Hematopoietic multipotent progenitor cell treated with erythropoietin and hydrocortisone succinate and interleukin-3 and kit ligand, for 6 days (in vitro differentiated cells): ENCODE data around the gene BORA.
A peak's percentile ranks its signal among the peaks of the same experiment; 100 is the strongest.

ENCODE experiments used
- DNase-seq: peaks from one replicate; pipeline ENCODE4 v3.0.0-alpha.2; 2015

The BORA gene

DNA sequence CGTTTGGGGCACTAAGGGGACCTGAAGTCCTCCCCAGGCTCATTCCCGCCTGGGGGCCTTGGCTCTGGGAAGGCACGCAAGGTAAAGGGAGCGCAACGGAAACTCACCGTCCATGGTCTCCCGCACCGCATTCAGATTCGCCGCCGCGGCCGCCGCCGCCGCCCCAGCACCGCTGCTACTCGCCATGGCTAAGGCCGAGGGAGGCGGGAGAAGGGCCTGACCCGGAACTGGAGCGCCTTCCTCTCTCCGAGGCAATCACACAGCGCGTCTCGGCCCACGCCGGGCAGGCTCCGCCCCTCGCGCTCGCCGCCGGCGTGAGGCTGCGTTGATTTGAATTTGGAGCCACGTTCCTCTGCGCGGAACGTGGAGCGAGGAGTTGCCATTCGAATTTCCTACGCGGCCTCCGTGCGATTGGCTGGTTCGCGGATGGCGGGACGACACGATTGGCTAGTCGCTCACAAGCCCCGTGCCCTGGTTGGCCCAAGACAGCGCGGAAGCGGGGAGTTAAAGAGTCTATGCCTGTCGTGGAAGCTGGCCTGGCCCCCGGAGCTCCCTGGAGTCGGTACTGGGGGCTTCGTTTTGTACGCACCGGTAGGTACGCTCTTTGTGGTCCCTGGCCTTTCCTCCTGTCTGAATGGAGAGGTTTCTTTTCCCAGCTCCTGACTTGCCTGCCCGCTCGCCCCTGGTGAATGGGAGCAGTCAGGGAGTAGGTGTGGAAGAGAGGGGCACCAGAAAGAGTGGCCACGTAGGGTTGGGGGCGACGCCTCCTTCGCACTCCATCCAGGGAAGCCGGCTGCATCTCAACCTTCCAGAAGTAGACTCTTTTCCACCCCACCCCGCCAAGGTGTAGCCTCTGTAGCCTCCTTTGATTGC, at the start of gene BORA, which contains the start of gene MZT1:
Gene BORA (plus strand): TSS at position 507 of the 873 bp plus-strand sequence. CDS start 1,018 bp downstream, outside the sequence.
Gene MZT1 (minus strand): TSS at position 213 of the 873 bp plus-strand sequence. CDS start 27 bp downstream, at position 186.
- peak; percentile 98 for DNase-seq

DNA sequence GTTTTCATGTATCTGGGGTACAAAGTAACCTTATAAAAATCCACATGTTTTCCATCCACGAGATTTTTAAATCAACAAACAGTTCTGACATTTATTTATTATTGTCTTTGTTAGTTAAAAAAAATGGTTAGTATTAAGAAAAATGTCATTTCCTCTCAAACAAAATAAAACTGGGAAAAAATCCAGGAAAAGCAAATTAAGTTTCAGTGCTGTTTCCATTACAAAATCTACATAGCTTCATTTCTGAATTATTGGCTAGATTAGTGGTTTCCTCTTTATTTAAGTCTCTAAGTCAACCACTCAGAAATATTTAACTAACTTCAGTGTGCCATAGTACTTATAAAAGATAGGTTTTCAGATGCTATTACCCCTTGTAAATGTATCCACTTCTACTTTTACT, 49.4 kb upstream of the BORA start:
- no peak for DNase-seq

DNA sequence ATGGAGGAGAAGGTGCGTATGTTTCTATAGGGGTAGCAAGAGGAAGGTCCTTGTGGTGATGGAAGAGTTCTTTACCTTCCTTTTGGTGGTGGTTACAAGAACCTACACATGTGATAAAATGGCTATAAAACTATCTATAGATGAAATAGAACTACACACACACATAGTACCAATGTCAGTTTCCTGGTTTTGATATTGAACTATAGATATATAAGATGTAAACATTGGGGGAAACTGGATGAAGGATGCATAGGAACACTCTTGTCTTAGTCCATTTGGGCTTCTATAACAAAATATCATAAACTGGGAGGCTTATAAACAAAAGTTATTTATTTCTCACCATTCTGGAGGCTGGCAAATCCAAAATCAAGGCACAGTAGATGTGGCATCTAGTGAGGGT, 47.4 kb upstream of the BORA start:
- DNase-seq: no peak

DNA sequence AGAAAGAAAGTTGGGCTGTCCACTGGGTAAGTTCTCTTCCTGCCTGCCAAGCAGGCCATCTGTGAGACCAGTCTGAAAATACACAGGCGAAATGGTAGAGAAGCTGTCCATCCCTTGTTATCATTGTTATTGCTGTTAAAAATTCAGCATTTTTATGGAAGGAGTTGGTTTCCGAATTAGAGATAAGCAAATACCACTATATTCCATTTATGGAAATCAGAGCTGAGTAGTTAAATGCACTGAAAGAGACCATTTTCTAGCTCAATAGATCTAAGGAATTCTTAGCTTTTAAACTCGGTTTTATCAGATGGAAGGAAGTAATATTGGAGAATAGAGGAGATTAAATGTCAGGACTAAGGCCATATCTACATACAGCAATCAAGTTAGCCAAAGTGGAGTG, 41.0 kb upstream of the BORA start:
- DNase-seq: no peak

DNA sequence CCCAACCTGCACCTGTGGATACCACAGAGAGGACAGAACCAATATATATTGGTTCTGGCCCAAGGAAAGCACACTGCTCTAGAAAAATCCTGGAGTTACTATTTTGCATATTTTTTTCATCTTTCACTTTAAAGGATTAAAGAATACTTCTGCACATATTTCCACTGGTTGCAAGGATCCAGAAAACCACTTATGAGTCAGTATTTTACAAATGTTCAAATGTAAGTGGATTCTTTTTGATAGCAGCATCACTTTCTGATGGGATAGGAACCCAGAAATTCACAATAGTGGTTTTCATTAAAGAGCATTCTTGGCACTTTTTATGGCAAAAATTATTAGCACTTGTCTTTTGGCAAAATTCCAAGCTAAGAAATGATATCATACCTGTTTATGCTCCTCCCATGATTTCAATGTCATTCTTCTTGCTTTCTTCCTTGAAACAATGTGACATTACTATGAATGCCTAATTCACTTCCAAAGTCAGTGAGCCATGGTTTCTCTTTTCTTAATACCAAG, 38.5 kb upstream of the BORA start:
- DNase-seq: no peak

DNA sequence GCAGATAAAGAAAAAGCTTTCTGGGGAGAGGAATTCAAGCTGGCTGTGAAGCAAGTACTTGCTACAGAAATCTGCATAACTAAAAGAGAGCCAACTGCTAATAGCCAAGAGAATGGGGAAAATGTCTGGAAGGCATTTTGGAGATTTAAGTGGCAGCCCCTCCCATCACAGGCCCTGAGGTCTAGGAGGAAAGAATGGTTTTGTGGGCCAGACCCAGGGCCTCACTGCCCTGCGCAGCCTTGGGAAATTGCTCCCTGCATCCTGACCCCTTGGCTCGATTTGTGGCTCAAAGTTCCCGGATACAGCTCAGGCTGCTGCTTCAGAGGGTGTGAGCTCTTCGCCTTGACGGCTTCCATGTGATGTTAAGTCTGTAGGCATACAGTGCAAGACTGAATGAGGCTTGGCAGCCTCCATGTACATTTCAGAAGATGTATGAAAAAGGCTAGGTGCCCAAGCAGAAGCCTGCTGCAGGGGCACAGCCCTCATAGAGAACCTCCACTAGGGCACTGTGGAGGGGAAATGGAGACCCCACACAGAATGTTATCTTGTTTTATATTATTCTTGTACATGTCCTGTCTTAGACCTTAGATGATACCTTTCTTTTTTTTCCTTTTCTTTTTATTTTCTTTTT, 34.7 kb upstream of the BORA start:
- DNase-seq: no peak

DNA sequence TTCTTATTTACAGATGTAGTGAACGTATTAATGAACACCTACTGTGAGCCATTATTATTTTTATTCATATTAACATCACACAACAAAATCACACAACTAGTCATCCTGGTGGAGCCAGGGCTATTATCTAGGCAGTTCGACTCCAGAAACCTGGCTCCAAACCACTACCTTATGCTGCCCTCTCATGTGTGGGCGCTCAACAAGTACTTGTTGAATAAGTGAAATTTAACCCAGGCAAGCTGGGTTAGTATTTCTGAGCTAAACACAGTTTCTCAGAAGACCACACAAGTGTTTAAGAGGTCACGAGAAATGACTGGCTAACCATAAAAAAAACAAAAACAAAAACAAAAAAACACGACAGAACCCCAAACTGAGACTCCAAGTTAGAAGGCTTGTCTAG, 33.9 kb upstream of the BORA start:
- DNase-seq: no peak

DNA sequence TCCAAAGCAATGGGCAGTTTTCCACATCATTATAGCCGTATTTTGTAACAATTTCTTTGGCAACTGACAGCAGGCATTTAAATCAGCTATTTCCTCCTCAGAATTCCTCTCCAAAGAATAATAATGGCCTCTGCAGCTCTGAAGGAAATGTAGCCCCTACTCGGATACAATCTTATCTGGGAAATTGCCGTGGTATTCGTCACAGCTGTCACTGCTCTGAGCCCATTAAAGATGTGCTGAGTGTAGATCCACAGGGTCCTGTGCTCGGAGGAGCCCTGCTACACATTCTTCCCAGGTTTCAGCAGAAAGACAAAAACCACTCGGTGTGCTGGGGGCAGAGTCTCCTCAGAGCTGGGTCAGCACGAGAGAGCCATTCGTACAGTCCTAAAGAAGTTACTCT, 33.4 kb upstream of the BORA start:
- no peak for DNase-seq

DNA sequence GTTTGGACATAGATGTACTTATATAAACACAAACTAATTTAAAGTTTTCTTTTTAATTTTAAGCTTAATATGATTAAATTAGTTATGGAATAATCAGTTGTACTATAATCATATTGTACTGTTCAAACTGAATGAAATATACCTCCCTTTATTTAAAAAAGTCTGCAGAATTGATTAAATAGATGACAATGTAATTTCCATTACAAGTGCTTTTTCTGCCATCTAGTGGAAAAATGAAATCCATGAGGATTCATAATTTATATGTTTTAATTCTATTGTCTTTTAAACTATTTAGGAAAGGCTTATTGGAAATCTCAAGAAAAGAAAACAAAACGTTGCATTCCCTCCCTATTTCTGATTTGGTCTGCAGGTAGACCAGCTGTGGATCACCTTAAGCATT, 31.1 kb upstream of the BORA start:
- peak; percentile 28 for DNase-seq

DNA sequence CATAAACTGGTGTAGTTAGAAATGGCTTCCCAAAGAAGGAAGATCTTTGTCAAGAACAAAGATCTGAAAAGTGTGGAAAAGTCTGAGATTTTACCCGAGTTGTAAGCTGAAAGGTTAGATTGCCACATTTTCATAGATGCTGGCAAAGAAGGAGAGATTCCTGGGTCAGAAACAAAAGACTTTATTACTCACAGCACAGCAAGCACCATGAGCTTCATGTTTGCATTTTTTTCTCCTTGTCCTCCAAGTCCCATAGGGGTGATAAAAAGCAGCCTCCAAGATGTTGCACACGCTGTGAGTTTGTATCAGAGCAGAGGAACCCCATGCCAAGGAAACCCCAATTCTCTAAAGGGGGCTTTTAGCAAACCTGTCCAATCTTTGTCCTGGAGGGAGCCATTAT, 29.6 kb upstream of the BORA start:
- no peak for DNase-seq

DNA sequence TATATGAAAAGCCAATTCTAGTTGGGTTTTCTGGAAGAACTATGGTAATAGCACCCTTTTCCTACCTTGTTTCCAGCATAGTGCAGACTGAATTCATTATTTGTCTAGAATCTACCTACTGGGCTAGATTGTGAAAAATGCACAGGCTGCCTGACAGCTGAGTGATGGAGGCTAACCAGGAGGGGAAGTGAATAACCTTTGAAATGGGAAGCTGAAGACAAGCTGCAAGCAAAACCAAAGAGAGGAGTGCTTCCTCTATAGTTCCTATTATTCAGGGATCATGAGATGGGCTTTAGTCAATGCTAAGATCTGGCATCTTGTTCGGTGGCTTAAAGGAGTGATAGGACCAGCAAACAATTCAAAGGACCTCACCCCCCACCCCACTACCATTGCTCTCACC, 27.2 kb upstream of the BORA start:
- no peak for DNase-seq

DNA sequence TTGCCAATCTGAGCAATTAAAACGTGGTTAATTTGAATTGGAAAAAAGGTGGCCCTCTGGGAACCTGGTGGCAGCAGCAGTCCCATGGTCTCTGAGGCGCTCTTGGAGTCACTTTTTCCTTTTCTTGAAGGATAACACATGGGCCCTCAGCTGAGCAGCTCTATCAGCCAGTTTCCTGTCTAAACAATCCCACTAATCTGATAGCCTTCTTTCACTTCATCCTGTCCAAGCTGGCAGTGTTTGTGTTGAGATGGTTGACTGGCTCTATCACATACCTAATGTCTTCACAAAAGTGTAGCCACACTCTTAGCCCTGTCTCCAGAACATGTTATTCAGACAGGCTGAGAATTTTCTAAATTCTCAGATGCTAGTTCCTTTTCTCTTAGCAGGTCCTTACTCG, 10.9 kb upstream of the BORA start:
- no peak for DNase-seq

DNA sequence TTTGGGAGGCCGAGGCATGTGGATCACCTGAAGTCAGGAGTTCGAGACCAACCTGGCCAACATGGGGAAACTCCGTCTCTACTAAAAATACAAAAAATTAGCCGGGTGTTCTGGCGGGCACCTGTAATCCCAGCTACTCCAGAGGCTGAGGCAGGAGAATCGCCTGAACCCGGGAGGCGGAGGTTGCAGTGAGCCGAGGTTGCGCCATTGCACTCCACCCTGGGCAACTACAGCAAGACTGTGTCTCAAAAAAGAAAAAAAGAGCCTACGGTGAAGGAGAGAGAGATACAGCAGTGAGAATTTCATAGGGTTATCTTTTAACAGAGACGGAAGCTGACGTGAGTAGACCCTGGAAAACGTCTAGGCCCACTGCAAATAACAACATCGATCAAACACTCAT, 1.5 kb upstream of the BORA start:
- DNase-seq: peak; percentile 8

DNA sequence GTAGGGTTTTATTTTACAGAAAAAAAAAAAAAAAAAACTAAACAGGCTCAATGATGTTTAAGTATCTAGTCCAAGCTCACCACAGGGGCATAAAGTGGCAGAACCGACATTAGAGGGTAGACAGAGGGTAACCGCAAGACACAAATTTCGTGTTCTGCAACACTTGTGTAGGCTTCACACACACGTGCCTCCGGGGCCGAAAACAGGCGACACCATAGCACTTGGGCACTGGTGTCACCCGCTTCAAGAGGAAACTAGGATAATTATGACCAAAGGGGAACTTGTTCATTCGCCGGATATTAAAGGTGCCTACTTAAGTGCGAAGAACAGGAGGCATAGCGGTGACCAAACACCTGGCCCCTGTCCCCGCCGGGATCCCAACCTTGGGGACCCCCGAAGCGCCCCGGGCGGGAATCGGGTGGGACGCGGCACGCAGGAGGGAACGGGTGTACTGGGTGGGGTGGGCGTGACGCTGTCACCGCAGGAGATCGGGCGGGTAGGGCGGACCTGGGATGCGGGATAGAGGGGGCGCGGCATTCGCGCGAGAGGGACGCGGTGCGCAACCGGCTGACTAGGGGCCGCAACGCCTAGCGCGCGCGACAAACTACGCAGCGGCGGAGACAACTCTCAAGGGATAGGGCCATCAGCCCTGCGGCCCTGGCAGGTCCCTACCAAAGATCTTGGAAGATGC, 852 bp upstream of the BORA start:
- peak; percentile 78 for DNase-seq

DNA sequence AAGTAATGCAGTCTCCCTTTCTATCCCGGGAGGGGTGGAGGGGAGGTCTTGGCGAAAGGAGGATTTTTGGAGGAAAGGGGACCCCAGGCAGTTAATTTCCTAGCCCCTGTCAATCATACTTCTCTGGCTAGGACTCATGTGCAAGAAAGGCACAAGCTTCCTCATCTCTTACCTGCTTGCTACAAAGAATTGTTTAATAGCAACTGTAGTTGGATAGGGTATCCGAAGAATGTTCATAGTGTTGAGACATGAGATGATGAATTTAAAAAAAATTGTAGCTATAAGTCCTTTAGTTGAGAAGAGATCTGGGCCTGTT, 525 bp downstream of the BORA start:
- DNase-seq: peak; percentile 18

DNA sequence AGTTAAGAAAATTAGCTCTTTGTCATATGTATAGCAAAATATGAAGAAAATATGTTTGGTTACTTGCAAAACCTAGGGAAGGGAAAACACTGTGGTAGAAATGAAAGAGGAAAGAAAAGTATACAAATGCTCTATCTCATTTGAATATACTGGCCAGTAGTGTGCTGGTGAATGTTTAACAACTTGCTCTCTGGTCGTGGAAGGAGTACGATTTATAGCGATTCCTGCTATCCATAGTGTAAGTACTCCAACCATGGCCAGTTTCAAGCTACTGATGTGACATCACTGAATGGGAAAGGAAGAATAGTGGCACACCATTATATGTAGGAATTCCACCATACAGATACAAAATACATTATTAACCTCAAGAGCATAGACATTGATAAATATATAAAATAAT, 9.3 kb downstream of the BORA start:
- DNase-seq: no peak

DNA sequence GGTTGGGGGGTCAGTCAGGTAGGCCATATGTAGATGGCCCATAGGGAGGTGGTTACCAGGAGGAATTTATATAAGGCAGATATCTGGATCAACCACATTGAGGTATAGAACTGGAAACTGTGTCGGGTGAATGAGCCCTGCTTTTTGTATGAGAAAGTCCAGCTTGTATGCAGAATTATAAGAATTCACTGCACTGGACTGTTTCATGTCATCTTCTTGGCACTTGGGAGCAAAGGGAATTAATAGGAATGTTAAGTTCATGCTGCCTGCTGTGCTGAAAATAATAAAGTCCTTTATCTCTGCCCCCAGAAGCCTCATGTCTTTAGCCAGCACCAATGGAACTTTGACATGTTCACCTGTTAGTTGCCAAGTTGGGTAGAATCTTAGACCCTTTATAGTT, 12.3 kb downstream of the BORA start:
- no peak for DNase-seq

DNA sequence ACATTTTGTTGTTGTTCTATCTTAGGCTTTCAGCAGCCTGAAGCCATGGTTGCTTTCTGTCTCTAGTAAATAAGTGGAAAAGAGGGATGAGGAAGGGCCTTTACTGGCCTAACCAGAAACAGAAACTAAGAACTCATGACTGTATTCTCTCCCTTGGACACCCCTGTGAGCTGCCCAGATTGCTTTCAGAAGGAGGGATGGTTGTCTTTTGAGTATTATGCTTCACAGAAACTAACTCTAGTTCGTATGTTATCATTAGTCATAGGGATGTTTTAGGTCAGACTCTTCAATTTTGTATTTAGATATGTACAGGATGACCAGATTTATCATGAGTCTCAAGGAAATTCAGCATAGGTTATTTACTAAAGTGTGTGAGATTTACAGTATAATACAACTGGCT, 17.5 kb downstream of the BORA start:
- DNase-seq: no peak

DNA sequence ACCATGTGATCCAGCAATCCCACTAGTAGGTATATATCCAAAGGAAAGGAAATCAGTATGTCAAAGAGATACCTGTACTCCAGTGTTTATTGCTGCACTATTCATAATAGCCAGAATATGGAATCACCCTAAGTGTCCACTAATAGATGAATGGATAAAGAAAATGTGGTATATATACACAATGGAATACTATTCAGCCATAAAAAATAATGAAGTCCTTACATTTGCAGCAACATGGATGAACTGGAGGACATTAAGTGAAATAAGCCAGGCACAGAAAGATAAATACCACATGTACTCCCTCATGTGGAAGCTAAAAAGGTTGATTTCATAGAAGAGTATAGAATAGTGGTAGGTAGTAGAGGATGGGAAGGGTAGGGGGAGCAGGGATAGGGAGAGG, 23.5 kb downstream of the BORA start:
- no peak for DNase-seq

DNA sequence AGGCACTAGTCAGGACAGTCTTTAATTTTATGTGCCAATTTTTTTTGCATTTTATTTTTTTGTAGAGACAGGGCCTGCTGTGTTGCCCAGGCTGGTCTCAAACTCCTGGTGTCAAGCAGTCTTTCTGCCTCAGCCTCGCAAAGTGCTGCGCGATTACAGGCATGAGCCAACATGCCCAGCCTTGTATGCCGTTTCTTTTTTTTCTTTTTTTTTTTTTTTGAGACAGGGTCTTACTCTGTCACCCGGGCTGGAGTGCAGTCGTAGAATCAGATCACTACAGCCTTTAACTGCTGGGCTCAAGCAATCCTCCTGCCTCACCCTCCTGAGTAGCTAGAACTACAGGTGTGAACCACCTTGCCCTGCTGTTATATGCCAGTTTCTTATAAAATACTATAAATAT, 26.4 kb downstream of the BORA start:
- no peak for DNase-seq

DNA sequence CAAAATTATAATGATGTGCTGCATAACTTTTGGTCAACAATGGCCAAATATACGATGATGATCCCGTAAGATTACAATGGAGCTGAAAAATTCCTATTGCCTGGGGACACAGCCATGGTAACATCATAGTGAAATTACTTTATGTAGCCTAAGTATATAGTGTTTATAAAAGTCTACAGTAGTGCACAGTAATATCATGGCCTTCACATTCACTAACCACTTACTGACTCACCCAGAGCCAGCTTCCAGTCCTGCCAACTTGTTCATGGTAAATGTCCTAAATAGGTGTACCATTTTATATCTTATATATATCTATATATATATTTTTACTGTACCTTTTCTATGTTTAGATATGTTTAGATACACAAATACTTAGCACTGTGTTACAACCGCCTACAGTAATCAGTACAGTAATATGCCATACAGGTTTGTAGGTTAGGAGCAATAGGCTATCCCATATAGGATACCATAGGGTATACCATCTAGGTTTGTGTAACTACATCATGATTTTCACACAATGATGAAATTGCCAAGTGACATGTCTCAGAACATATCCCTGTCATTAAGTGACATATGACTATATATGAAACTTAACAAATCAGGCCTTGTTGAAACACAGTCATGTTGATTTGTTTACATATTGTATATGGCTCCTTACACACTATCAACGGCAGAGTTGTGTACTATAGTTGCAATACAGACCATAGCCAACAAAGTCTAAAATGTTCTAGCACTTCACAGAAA, 30.2 kb downstream of the BORA start:
- no peak for DNase-seq

DNA sequence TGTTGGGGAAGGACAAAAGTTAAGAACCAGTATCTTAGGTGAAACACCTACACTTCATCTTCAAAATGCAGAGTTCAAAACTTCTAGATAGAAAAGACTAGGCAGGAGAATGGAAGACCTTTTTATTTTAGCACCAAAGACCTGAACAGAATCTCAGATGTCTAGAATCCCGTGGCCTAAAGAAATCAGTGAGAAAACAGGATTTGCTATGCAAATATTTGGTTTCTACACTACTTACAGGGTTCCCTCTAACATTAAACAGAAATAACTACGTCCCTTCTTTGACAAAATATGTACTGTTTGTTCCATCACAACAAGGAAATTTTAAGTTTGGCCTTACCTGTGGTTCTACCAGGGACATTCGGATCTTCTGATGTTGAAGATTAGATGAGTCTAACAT, 32.5 kb downstream of the BORA start:
- no peak for DNase-seq

DNA sequence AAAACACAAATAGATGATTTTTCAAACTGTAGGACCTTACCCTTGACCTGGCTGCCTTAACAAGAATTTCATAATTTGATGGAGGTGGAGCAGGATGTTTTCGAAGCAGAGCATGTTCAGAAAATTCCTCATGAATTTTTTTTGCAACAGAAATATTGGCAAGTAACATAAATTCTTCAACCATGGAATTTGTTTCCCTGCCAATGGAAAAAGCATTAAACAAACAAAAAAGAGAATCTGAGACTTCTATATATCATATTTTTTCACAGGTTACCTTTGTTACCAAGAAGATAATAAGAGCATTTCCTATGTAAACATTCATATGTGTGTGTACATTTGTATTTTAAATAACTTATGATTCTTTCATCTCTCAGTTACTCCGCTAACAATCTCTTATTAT, 35.7 kb downstream of the BORA start:
- no peak for DNase-seq
